ENCODE results near the gene SYCP2L.

Gene SYCP2L

DNA sequence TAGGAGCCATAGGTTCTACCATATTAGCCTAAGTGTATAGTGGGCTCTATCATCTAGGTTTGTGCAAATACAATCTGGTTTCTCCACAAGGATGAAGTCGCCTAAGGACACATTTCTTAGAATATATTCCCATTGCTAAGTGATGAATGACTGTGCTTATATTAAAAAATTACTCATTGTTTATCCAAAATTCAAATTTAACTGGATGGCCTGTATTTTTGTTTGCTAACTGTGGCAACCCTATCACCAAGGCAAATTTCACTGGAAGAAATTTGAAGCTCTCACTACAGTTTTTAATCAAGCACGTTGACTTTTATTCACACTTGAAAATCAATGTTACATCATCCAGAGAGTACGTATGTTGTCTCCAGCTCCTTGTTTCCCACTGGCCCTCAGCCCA is 18.9 kb upstream of the SYCP2L start:
- H3K27ac ChIP-seq (replicated peaks) = no peak overlapping the region
- H3K4me3 ChIP-seq (replicated peaks; ENCODE audit: insufficient read depth, low read length) = no peak overlapping the region
- DNase-seq (ENCODE audit: low read depth in 1 of 2, low spot score in 1 of 2) = no peak
- no peaks in the 10 kb centered on the region for H3K27me3 ChIP-seq (ENCODE audit: insufficient read depth, poor library complexity, severe bottlenecking)
- TF ChIP-seq REST (IDR thresholded peaks at IDR 0.05; ENCODE audit: insufficient replicate concordance, low read depth) (no peak), GABPA (IDR thresholded peaks at IDR 0.05; ENCODE audit: low read depth) (no peak), POLR2AphosphoS5 (IDR thresholded peaks at IDR 0.05; ENCODE audit: low read depth) (no peak)
- TF ChIP-seq, protein P1, sequence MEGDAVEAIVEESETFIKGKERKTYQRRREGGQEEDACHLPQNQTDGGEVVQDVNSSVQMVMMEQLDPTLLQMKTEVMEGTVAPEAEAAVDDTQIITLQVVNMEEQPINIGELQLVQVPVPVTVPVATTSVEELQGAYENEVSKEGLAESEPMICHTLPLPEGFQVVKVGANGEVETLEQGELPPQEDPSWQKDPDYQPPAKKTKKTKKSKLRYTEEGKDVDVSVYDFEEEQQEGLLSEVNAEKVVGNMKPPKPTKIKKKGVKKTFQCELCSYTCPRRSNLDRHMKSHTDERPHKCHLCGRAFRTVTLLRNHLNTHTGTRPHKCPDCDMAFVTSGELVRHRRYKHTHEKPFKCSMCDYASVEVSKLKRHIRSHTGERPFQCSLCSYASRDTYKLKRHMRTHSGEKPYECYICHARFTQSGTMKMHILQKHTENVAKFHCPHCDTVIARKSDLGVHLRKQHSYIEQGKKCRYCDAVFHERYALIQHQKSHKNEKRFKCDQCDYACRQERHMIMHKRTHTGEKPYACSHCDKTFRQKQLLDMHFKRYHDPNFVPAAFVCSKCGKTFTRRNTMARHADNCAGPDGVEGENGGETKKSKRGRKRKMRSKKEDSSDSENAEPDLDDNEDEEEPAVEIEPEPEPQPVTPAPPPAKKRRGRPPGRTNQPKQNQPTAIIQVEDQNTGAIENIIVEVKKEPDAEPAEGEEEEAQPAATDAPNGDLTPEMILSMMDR (IDR thresholded peaks at IDR 0.05; ENCODE audit: insufficient read depth, low read length) = no peak

DNA sequence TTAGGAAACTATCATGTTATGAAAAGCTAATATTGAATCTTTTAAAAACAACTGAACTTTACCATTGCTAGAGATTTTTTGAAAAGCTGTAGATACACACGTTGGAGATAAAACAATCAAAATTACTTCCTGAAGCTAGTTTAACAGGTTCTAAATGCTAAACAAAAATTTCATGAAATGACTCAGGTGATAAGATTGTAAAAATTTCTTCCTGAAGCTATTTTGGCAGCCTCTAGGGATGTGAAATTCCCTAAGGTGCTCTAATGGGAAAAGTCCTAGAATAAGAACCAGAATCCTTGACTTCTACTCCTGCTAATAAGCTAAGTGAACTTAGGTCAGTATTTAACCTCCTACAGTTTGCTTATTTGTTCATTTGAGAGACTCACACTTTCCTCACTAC is 13.5 kb upstream of the SYCP2L start:
- H3K4me3 ChIP-seq (replicated peaks; ENCODE audit: insufficient read depth, low read length) = no peak overlapping the region
- no peak for DNase-seq (ENCODE audit: low read depth in 1 of 2, low spot score in 1 of 2)
- TF ChIP-seq POLR2AphosphoS5 (IDR thresholded peaks at IDR 0.05; ENCODE audit: low read depth) (no peak), REST (IDR thresholded peaks at IDR 0.05; ENCODE audit: insufficient replicate concordance, low read depth) (no peak), SPI1 (IDR thresholded peaks at IDR 0.05; ENCODE audit: borderline replicate concordance, low read depth) (no peak), GABPA (IDR thresholded peaks at IDR 0.05; ENCODE audit: low read depth) (no peak)
- TF ChIP-seq, protein P1 (IDR thresholded peaks at IDR 0.05; ENCODE audit: insufficient read depth, low read length) = no peak
- H3K27ac ChIP-seq (replicated peaks) = no peak overlapping the region
- no peaks in the 10 kb centered on the region for H3K27me3 ChIP-seq (ENCODE audit: insufficient read depth, poor library complexity, severe bottlenecking)

DNA sequence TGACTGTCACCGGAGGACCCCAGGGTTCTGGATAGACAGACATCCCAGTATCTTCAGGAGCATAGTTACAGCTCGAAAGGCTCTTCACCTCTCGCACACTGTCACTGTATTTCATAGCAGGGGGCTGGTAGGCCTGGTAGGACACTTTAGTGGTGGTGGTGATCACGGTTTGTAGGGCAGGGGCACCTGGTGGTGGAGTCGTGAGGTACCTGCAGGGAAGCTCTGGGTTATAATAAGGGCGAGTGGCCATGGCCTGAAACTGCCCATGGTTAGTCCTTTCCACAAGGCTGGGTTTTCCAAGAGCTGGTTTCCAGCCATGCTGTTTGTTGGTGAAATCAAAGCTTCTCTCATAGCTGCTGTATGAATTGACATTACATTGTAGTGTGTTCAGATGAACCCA is 12.6 kb upstream of the SYCP2L start:
- Histone ChIP-seq H3K27me3 (ENCODE audit: insufficient read depth, poor library complexity, severe bottlenecking) (no peaks in the 10 kb centered on the region), H3K27ac (replicated peaks) (no peak overlapping the region), H3K4me3 (replicated peaks; ENCODE audit: insufficient read depth, low read length) (no peak overlapping the region)
- no peak for TF ChIP-seq REST (IDR thresholded peaks at IDR 0.05; ENCODE audit: insufficient replicate concordance, low read depth)
- TF ChIP-seq POLR2AphosphoS5 (IDR thresholded peaks at IDR 0.05; ENCODE audit: low read depth) = no peak
- TF ChIP-seq, protein P1 (IDR thresholded peaks at IDR 0.05; ENCODE audit: insufficient read depth, low read length) = no peak
- TF ChIP-seq GABPA (IDR thresholded peaks at IDR 0.05; ENCODE audit: low read depth) = no peak
- TF ChIP-seq SPI1 (IDR thresholded peaks at IDR 0.05; ENCODE audit: borderline replicate concordance, low read depth) = no peak
- DNase-seq (ENCODE audit: low read depth in 1 of 2, low spot score in 1 of 2) = no peak
